ENCODE results near the gene CCDC102A. TPM values are rescaled to one million over a fixed set of nuclear protein-coding genes. Genes with fewer than 3 reads are reported as not detected.

The CCDC102A gene
- total and polyA plus RNA-seq, 2 of the 13 experiments (the other 11 are each of a cell fraction or from before 2014, with no cell fraction given) = 2.1 to 2.8 TPM

DNA sequence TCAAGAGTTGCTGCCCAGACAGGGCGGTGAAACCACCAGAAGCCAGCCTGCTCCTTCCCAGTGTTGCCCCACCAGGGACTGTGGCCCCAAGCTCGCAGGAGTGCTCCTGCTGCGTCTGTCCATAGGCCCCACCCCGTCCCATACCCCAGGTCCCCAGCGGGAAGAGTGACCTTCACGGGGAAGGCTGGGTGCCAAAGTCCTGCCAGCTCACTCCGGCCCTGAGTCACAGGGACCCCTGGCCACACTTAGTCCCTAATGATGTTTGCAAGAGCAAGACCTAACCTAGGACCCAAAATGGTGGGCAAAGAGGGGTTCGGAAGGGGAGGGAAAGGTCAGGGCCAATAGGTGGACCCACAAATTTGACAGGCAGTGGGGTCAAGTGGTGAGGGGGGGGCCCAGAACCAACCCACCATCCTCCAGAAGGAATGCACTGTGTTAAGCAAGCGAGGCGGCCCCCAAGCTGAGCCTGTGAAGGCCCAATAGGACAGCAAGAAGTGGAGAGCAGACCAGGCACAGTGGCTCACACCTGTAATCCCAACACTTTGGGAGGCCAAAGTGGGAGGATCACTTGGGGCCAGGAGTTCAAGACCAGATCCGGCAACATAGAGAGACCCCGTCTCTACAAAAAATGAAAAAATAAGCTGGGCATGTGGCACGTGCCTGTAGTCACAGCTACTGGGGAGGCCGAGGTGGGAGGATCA, 53.4 kb downstream of the CCDC102A start (continued):
- TF ChIP-seq, protein P1, sequence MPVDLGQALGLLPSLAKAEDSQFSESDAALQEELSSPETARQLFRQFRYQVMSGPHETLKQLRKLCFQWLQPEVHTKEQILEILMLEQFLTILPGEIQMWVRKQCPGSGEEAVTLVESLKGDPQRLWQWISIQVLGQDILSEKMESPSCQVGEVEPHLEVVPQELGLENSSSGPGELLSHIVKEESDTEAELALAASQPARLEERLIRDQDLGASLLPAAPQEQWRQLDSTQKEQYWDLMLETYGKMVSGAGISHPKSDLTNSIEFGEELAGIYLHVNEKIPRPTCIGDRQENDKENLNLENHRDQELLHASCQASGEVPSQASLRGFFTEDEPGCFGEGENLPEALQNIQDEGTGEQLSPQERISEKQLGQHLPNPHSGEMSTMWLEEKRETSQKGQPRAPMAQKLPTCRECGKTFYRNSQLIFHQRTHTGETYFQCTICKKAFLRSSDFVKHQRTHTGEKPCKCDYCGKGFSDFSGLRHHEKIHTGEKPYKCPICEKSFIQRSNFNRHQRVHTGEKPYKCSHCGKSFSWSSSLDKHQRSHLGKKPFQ (CRISPR knock-in tag; IDR thresholded peaks at IDR 0.05; ENCODE audit: insufficient replicate concordance) = peak; percentile 23
- TF ChIP-seq MTA1 (CRISPR knock-in tag; IDR thresholded peaks at IDR 0.05; ENCODE audit: borderline replicate concordance) (peak; percentile 96; the same call in 1 of the 2 replicates), ZBTB1 (CRISPR knock-in tag; IDR thresholded peaks at IDR 0.05; ENCODE audit: borderline replicate concordance) (no peak), DNMT3B (CRISPR knock-in tag; conservative IDR thresholded peaks at IDR 0.05) (0 out of 2 replicates have a peak, but pooled peaks have one; percentile 73), POLR2AphosphoS5 (IDR thresholded peaks at IDR 0.05; ENCODE audit: low read depth, low read length) (0 out of 2 replicates have a peak, but pooled peaks have one; percentile 28), IRF2 (CRISPR knock-in tag; IDR thresholded peaks at IDR 0.05) (0 out of 2 replicates have a peak, but pooled peaks have one; percentile 11), SALL1 (CRISPR knock-in tag; IDR thresholded peaks at IDR 0.05) (peak; percentile 94), ZFP36L1 (CRISPR knock-in tag; IDR thresholded peaks at IDR 0.05) (0 out of 2 replicates have a peak, but pooled peaks have one; percentile 47), BORCS8-MEF2B (CRISPR knock-in tag; IDR thresholded peaks at IDR 0.05) (peak; percentile 78), ZNF598 (CRISPR knock-in tag; IDR thresholded peaks at IDR 0.05; ENCODE audit: borderline replicate concordance) (peak; percentile 77; the same call in 1 of the 2 replicates), ZNF589 (CRISPR knock-in tag; conservative IDR thresholded peaks at IDR 0.05) (peak; percentile 83; the same call in 1 of the 2 replicates), GATAD2A (CRISPR knock-in tag; IDR thresholded peaks at IDR 0.05) (peak; percentile 93), SOX5 (CRISPR knock-in tag; IDR thresholded peaks at IDR 0.05; ENCODE audit: borderline replicate concordance) (peak; percentile 11; the same call in 1 of the 2 replicates), FOXO1 (CRISPR knock-in tag; IDR thresholded peaks at IDR 0.05) (peak; percentile 4; the same call in 1 of the 2 replicates), POGZ (CRISPR knock-in tag; IDR thresholded peaks at IDR 0.05) (peak; percentile 39; the same call in 1 of the 2 replicates)
- TF ChIP-seq, protein P2, sequence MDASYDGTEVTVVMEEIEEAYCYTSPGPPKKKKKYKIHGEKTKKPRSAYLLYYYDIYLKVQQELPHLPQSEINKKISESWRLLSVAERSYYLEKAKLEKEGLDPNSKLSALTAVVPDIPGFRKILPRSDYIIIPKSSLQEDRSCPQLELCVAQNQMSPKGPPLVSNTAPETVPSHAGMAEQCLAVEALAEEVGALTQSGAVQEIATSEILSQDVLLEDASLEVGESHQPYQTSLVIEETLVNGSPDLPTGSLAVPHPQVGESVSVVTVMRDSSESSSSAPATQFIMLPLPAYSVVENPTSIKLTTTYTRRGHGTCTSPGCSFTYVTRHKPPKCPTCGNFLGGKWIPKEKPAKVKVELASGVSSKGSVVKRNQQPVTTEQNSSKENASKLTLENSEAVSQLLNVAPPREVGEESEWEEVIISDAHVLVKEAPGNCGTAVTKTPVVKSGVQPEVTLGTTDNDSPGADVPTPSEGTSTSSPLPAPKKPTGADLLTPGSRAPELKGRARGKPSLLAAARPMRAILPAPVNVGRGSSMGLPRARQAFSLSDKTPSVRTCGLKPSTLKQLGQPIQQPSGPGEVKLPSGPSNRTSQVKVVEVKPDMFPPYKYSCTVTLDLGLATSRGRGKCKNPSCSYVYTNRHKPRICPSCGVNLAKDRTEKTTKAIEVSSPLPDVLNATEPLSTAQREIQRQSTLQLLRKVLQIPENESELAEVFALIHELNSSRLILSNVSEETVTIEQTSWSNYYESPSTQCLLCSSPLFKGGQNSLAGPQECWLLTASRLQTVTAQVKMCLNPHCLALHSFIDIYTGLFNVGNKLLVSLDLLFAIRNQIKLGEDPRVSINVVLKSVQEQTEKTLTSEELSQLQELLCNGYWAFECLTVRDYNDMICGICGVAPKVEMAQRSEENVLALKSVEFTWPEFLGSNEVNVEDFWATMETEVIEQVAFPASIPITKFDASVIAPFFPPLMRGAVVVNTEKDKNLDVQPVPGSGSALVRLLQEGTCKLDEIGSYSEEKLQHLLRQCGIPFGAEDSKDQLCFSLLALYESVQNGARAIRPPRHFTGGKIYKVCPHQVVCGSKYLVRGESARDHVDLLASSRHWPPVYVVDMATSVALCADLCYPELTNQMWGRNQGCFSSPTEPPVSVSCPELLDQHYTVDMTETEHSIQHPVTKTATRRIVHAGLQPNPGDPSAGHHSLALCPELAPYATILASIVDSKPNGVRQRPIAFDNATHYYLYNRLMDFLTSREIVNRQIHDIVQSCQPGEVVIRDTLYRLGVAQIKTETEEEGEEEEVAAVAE (CRISPR knock-in tag; IDR thresholded peaks at IDR 0.05; ENCODE audit: borderline replicate concordance) = no peak
- TF ChIP-seq, protein P3, sequence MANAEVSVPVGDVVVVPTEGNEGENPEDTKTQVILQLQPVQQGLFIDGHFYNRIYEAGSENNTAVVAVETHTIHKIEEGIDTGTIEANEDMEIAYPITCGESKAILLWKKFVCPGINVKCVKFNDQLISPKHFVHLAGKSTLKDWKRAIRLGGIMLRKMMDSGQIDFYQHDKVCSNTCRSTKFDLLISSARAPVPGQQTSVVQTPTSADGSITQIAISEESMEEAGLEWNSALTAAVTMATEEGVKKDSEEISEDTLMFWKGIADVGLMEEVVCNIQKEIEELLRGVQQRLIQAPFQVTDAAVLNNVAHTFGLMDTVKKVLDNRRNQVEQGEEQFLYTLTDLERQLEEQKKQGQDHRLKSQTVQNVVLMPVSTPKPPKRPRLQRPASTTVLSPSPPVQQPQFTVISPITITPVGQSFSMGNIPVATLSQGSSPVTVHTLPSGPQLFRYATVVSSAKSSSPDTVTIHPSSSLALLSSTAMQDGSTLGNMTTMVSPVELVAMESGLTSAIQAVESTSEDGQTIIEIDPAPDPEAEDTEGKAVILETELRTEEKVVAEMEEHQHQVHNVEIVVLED (CRISPR knock-in tag; IDR thresholded peaks at IDR 0.05; ENCODE audit: borderline replicate concordance) = peak; percentile 64
- TF ChIP-seq, protein P4, sequence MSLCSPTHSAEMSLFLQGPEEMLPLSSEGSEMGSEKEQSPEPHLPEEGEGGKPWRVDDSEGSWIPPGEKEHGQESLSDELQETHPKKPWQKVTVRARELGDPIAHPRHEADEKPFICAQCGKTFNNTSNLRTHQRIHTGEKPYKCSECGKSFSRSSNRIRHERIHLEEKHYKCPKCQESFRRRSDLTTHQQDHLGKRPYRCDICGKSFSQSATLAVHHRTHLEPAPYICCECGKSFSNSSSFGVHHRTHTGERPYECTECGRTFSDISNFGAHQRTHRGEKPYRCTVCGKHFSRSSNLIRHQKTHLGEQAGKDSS (CRISPR knock-in tag; IDR thresholded peaks at IDR 0.05; ENCODE audit: borderline replicate concordance, low read depth) = peak; percentile 69; the same call in 1 of the 2 replicates

Measured in HepG2 (cell line).